CD4-positive, alpha-beta T cell (primary cell): Measurements from ENCODE around the gene UBE2F. TPM values are rescaled to one million over a fixed set of nuclear protein-coding genes. Genes with fewer than 3 reads are reported as not detected.
"Not testable (repeated sequence)": the region's sequence is repeated elsewhere in the genome, so short reads cannot be mapped to it uniquely, and the experiment has no call there.

Source experiments
- ATAC-seq: fragments of 200-7000 bp; cut with Tn5 transposase; one replicate; pipeline ENCODE4 v1.10.0; 2022; ENCODE audit warnings: mild to moderate bottlenecking; ENCODE audit not compliant: poor library complexity
- CTCF ChIA-PET: fragments of 350-600 bp; sonication (Branson Sonifier 250); formaldehyde crosslinking; loops from one replicate; lab custom pipeline; 2021; ENCODE audit warnings: antibody characterized with exemption, inconsistent platforms; lab: Charles Lee
- POLR2A ChIA-PET: fragments of 350-600 bp; sonication (Branson Sonifier 250); formaldehyde crosslinking; loops from one replicate; lab custom pipeline; 2021; ENCODE audit warnings: antibody characterized with exemption, inconsistent platforms; lab: Charles Lee
- DNase-seq, 14 experiments: peaks; one replicate each; pipeline ENCODE4 v3.0.0-alpha.2; 2013 to 2020; ENCODE audit warnings: mixed read lengths in 2 of 14
- H3K27ac ChIP-seq, 2 donors: one replicate each; pipeline versions ENCODE4 v1.5.1 to v1.7.0; 2013; ENCODE audit warnings: low read length in 2 of 2, low read depth in 1 of 2, mild to moderate bottlenecking in 1 of 2
- H3K27me3 ChIP-seq, 2 experiments: 1 replicate in 1 of 2; 2 replicates in 1 of 2; pipeline versions ENCODE4 v1.6.1 to v1.7.0; 2013; ENCODE audit warnings: low read length in 2 of 2, control low read depth in 1 of 2, mild to moderate bottlenecking in 1 of 2, moderate library complexity in 1 of 2; ENCODE audit not compliant: insufficient read depth in 2 of 2, control insufficient read depth in 1 of 2
- H3K36me3 ChIP-seq: one replicate; pipeline ENCODE4 v1.6.1; 2013; ENCODE audit warnings: low read length, control low read depth; ENCODE audit not compliant: insufficient read depth
- H3K4me1 ChIP-seq: one replicate; pipeline ENCODE4 v1.6.1; 2013; ENCODE audit warnings: low read length, control low read depth; ENCODE audit not compliant: insufficient read depth
- H3K4me3 ChIP-seq: one replicate; pipeline ENCODE4 v1.5.1; 2013; ENCODE audit warnings: mild to moderate bottlenecking, low read length, moderate library complexity
- H3K9me3 ChIP-seq, 2 experiments: 1 replicate in 1 of 2; 2 replicates in 1 of 2; pipeline versions ENCODE4 v1.6.1 to v1.7.0; 2013; ENCODE audit warnings: low read length in 2 of 2, mild to moderate bottlenecking in 2 of 2, control low read depth in 1 of 2, moderate library complexity in 1 of 2; ENCODE audit not compliant: control insufficient read depth in 1 of 2, insufficient read depth in 1 of 2
- H3K27ac Mint-ChIP-seq: one replicate; pipeline ENCODE4 v1.8.0; 2020; ENCODE audit warnings: mixed read lengths
- H3K27me3 Mint-ChIP-seq: one replicate; pipeline ENCODE4 v1.8.0; 2021; ENCODE audit warnings: mixed read lengths
- H3K36me3 Mint-ChIP-seq: one replicate; pipeline ENCODE4 v1.8.0; 2021; ENCODE audit warnings: low read depth, mixed read lengths
- H3K4me1 Mint-ChIP-seq: one replicate; pipeline ENCODE4 v1.8.0; 2021; ENCODE audit warnings: low read depth, mixed read lengths
- H3K4me3 Mint-ChIP-seq: one replicate; pipeline ENCODE4 v1.8.0; 2020; ENCODE audit warnings: mild to moderate bottlenecking, mixed read lengths
- H3K9me3 Mint-ChIP-seq: one replicate; pipeline ENCODE4 v1.8.0; 2020; ENCODE audit warnings: mixed read lengths
- CTCF ChIP-seq: fragments of 200-600 bp; IDR thresholded peaks from one replicate; pipeline ENCODE4 v1.8.0; 2022; ENCODE audit warnings: antibody characterized with exemption, mild to moderate bottlenecking
- intact Hi-C, 2 experiments: fragments of 100-400 bp; cut with DNase I in 1 of 2; cut with micrococcal nuclease in 1 of 2; formaldehyde crosslinking; loops; one replicate each; pipeline versions ENCODE4 v1.15.1 to v1.9.0; 2023 to 2025; cut with DNase I, micrococcal nuclease
- total RNA-seq, 174 experiments: library from RNA in 2 of 174; stranded (reverse) in 2 of 174; gene quantifications; one replicate each; pipeline ENCODE4 v1.2.3 and lab custom pipeline; 2021 to 2026

UBE2F gene
- total RNA-seq, 2 experiments from 2014 or later, result 23.2 to 27.4 TPM

DNA sequence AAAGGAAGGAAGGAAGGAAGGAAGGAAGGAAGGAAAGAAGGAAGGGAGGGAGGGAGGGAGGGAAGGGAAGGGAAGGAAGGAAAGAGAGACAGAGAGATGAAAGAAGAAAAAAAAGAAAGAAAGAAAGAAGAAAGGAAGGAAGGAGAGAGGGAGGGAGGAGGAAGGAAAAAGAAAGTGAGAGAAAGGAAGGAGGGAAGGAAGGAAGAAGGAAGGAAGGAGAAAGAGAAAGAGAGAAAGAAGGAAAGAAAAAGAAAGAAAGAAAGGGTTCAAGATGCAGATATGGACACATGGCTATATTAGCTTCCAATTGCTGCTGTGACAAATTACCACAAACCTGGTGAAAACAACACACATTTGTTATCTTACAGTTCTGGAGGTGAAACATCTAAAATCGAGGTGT, 20.4 kb upstream of the UBE2F start:
- Mint-ChIP-seq H3K27ac (no peak overlapping the region), H3K36me3 (peaks cover 19% of the 10 kb centered on the region), H3K4me1 (peaks cover 34% of the 10 kb centered on the region), H3K4me3 (no peak overlapping the region), H3K27me3 (no peaks in the 10 kb centered on the region), H3K9me3 (peaks cover 4% of the 10 kb centered on the region)
- intact Hi-C loops, result no loop called here
- no peak overlapping the region for H3K4me3 ChIP-seq
- TF ChIP-seq CTCF, result no peak
- ChIA-PET CTCF (no interaction called here), POLR2A (no interaction called here)
- no peaks in the 10 kb centered on the region for H3K27me3 ChIP-seq
- H3K4me1 ChIP-seq, result peaks cover 49% of the 10 kb centered on the region
- ATAC-seq (no peak), DNase-seq (no peak)
- no peak overlapping the region for H3K27ac ChIP-seq
- peaks cover 6 to 32% of the 10 kb centered on the region in 2 experiments for H3K9me3 ChIP-seq
- no peaks in the 10 kb centered on the region for H3K36me3 ChIP-seq

DNA sequence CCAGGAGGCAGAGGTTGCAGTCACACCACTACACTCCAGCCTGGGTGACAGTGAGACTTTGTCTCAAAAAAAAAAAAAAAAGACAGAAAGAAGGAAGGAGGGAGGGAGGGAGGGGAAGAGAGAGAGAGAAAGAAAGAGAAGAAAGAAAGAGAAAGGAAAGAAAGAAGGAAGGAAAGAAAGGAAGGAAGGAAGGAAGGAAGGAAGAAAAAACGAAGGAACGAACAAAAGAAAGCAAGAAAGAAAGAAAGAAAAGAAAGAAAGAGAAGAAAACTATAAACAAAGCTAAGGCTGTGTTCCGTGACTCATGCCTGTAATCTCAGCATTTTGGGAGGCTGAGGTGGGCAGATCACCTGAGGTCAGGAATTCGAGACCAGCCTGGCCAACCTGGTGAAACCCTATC, 15.5 kb upstream of the UBE2F start:
- H3K27ac Mint-ChIP-seq, intact Hi-C loops, H3K4me3 ChIP-seq, H3K27ac ChIP-seq, ATAC-seq, H3K4me3 Mint-ChIP-seq, DNase-seq, H3K36me3 ChIP-seq, H3K36me3 Mint-ChIP-seq, H3K9me3 ChIP-seq, H3K9me3 Mint-ChIP-seq: not testable (repeated sequence)
- ChIA-PET POLR2A (interaction anchor here (0.9 kb wide), 1 partner anchor 9 kb away, joined by 3 read pairs; no protein-coding TSS in a partner anchor), CTCF (interaction anchor here (0.7 kb wide), 1 partner anchor 109 kb away, joined by 3 read pairs; no protein-coding TSS in a partner anchor)
- Mint-ChIP-seq H3K27me3 (peaks cover 10% of the 10 kb centered on the region), H3K4me1 (peaks cover 11% of the 10 kb centered on the region)
- Histone ChIP-seq H3K4me1 (peaks cover 10% of the 10 kb centered on the region), H3K27me3 (peaks cover 9 to 18% of the 10 kb centered on the region in 2 experiments)

DNA sequence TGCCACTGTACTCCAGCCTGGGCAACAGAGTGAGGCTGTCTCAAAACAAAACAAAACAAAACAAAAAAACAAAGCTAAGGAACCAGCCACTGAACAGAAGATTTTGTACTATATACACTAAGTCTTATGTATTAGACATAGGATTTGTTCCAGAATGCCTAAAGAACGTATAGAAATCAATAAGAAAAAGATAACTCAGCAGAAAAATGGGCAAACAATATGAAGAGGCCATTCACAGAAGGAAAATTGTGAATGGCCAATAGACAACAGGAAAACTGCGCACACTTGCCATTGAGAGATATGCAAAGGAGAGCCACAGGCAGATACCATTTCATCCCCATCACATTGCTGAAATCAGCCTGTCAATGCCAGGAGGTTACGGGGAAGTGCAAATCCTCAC, 14.9 kb upstream of the UBE2F start:
- TF ChIP-seq CTCF, result no peak
- H3K4me3 ChIP-seq, result no peak overlapping the region
- H3K27ac ChIP-seq, result no peak overlapping the region
- peaks cover 10% of the 10 kb centered on the region for H3K4me1 ChIP-seq
- ChIA-PET POLR2A (no interaction called here), CTCF (interaction anchor here (0.7 kb wide), 1 partner anchor 109 kb away, joined by 3 read pairs; no protein-coding TSS in a partner anchor)
- Mint-ChIP-seq H3K9me3 (no peaks in the 10 kb centered on the region), H3K4me3 (no peak overlapping the region), H3K27me3 (peaks cover 14% of the 10 kb centered on the region), H3K27ac (no peak overlapping the region), H3K36me3 (no peaks in the 10 kb centered on the region), H3K4me1 (peaks cover 13% of the 10 kb centered on the region)
- intact Hi-C loops, result no loop called here
- H3K36me3 ChIP-seq, result no peaks in the 10 kb centered on the region
- H3K27me3 ChIP-seq, result peaks cover 9 to 18% of the 10 kb centered on the region in 2 experiments
- ATAC-seq (no peak), DNase-seq (no peak)
- H3K9me3 ChIP-seq, result peaks cover 0 to under 1% of the 10 kb centered on the region in 2 experiments

GRCh38 chr2:237952851-237953250, 14.0 kb upstream of the UBE2F start:
- peaks cover 16% of the 10 kb centered on the region for H3K4me1 Mint-ChIP-seq
- no peak for TF ChIP-seq CTCF
- Histone ChIP-seq H3K27me3 (peaks cover 9 to 18% of the 10 kb centered on the region in 2 experiments), H3K9me3 (no peaks in the 10 kb centered on the region), H3K36me3 (no peaks in the 10 kb centered on the region), H3K27ac (no peak overlapping the region), H3K4me1 (peaks cover 10% of the 10 kb centered on the region), H3K4me3 (no peak overlapping the region)
- DNase-seq, result no peak
- H3K36me3 Mint-ChIP-seq, result no peaks in the 10 kb centered on the region
- CTCF ChIA-PET, result no interaction called here
- H3K27ac Mint-ChIP-seq, result no peak overlapping the region
- peaks cover 23% of the 10 kb centered on the region for H3K27me3 Mint-ChIP-seq
- no peaks in the 10 kb centered on the region for H3K9me3 Mint-ChIP-seq
- no peak for ATAC-seq
- H3K4me3 Mint-ChIP-seq, result no peak overlapping the region
- intact Hi-C loops, result no loop called here
- POLR2A ChIA-PET, result no interaction called here
